ENCODE results near the gene ADGRE3. TPM values are rescaled to one million over a fixed set of nuclear protein-coding genes. Genes with fewer than 3 reads are reported as not detected.
"Not testable (repeated sequence)": the region's sequence is repeated elsewhere in the genome, so short reads cannot be mapped to it uniquely, and the experiment has no call there.

The ADGRE3 gene
- total RNA-seq, 1 donor from 2014 or later: not detected

DNA sequence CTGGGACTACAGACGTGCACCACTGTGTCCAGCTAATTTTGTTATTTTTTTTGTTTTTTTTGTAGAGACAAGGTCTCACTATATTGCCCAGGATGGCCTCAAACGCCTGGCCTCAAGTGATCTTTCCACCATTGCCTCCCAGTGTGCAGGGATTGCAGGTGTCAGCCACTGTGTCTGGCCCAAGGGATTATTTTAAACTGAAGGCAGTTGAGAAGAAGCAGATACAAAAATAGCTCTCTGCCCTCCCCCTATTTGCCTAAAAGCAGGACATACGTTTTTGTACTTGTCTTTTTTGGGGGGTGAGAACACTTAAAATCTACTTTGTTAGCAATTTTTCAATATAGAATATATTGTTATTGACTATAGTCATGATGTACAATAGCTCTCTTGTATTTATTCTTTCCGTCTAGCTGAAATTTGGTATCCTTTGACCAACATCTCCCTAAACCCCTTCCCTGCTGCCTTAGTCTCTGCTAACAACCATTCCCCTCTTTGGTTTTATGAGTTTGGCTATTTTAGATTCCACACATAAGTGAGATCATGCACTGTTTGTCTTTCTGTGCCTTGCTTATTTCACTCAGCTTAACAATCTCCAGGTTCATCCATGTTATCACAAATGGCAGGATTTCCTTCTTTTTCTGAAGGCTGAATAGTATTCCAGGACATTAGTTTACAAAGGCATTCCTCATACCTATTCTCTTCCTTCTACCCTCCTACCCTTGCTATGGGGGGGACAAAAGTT, 34.9 kb downstream of the ADGRE3 start:
- H3K36me3 Mint-ChIP-seq (ENCODE audit: unreplicated experiment): no peaks in the 10 kb centered on the region
- H3K27ac Mint-ChIP-seq (ENCODE audit: unreplicated experiment): no peak overlapping the region
- peaks cover 3% of the 10 kb centered on the region for H3K9me3 Mint-ChIP-seq (ENCODE audit: unreplicated experiment)
- peaks cover 3% of the 10 kb centered on the region for H3K27me3 Mint-ChIP-seq (ENCODE audit: unreplicated experiment)
- H3K4me3 Mint-ChIP-seq (ENCODE audit: unreplicated experiment): no peak overlapping the region
- no peak for DNase-seq
- no peaks in the 10 kb centered on the region for H3K4me1 Mint-ChIP-seq (ENCODE audit: low read depth, unreplicated experiment)
- TF ChIP-seq, protein P1, sequence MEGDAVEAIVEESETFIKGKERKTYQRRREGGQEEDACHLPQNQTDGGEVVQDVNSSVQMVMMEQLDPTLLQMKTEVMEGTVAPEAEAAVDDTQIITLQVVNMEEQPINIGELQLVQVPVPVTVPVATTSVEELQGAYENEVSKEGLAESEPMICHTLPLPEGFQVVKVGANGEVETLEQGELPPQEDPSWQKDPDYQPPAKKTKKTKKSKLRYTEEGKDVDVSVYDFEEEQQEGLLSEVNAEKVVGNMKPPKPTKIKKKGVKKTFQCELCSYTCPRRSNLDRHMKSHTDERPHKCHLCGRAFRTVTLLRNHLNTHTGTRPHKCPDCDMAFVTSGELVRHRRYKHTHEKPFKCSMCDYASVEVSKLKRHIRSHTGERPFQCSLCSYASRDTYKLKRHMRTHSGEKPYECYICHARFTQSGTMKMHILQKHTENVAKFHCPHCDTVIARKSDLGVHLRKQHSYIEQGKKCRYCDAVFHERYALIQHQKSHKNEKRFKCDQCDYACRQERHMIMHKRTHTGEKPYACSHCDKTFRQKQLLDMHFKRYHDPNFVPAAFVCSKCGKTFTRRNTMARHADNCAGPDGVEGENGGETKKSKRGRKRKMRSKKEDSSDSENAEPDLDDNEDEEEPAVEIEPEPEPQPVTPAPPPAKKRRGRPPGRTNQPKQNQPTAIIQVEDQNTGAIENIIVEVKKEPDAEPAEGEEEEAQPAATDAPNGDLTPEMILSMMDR (IDR thresholded peaks at IDR 0.05; ENCODE audit: partially characterized antibody, unreplicated experiment): no peak

DNA sequence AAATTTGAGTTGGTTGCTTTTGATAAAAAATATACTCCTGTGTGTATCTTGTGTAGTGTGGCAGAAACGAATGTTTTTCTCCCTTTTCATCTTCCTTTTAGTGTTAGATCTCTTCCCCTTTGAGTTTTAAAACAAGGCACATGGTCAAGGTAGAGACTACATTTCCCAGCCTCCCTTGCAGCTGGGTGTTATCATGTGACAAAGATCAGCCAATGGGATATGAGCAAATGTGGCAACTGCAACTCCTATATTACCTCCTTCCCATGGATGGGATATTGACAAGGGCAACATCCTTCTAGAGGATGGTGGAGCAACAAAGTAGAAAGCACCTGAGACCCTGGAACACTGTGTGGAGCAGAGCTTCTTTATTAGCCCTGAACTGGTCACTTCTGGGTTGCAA, 42.4 kb downstream of the ADGRE3 start:
- Mint-ChIP-seq H3K27me3 (ENCODE audit: unreplicated experiment) (peaks cover 4% of the 10 kb centered on the region), H3K27ac (ENCODE audit: unreplicated experiment) (no peak overlapping the region), H3K36me3 (ENCODE audit: unreplicated experiment) (peaks cover 4% of the 10 kb centered on the region), H3K9me3 (ENCODE audit: unreplicated experiment) (no peaks in the 10 kb centered on the region), H3K4me1 (ENCODE audit: low read depth, unreplicated experiment) (no peaks in the 10 kb centered on the region), H3K4me3 (ENCODE audit: unreplicated experiment) (no peak overlapping the region)
- no peak for DNase-seq
- TF ChIP-seq, protein P1 (IDR thresholded peaks at IDR 0.05; ENCODE audit: partially characterized antibody, unreplicated experiment): no peak

DNA sequence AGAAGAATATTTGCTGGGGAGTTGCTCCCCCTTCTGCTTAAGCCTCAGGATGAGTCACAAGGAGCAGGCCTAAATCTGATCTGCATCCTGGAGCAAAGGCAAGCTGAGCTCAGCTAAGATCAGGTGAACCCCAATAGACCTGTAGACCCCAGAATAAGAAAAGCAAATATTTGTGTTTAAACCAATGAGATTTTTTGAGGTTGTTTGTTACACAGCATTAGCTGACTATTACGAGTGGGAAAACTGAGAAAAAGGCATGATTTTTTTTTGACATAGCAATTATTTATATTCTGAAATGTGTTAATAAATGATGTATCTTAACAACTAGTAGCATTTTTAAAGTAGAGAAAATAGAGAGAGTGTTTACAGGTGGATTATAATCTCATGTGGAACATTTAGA, 45.1 kb downstream of the ADGRE3 start:
- no peaks in the 10 kb centered on the region for H3K9me3 Mint-ChIP-seq (ENCODE audit: unreplicated experiment)

DNA sequence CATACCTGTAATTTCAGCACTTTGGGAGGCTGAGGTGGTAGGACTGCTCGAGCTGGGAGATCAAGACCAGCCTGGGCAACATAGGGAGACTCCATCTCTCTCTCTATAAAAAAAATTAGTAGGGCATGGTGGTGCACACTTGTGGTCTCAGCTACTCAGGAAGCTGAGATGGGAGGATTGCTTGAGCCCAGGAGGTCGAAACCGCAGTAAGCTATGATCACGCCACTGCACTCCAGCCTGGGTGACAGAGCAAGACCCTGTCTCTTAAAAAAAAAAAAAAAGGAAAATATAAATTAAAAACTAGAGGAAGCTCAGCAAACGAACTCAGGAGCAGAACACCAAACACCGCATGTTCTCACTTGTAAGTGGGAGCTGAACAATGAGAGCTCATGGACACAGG, 50.2 kb downstream of the ADGRE3 start:
- not testable (repeated sequence) for H3K27me3 Mint-ChIP-seq (ENCODE audit: unreplicated experiment); DNase-seq; H3K27ac Mint-ChIP-seq (ENCODE audit: unreplicated experiment); H3K4me1 Mint-ChIP-seq (ENCODE audit: low read depth, unreplicated experiment); H3K9me3 Mint-ChIP-seq (ENCODE audit: unreplicated experiment); H3K36me3 Mint-ChIP-seq (ENCODE audit: unreplicated experiment); H3K4me3 Mint-ChIP-seq (ENCODE audit: unreplicated experiment)

More for the DNA sequence above, 45.1 kb downstream of the ADGRE3 start:
- TF ChIP-seq, protein P1 (IDR thresholded peaks at IDR 0.05; ENCODE audit: partially characterized antibody, unreplicated experiment): no peak
- no peak for DNase-seq
- Mint-ChIP-seq H3K4me3 (ENCODE audit: unreplicated experiment) (no peak overlapping the region), H3K36me3 (ENCODE audit: unreplicated experiment) (peaks cover 4% of the 10 kb centered on the region), H3K27me3 (ENCODE audit: unreplicated experiment) (peaks cover 2% of the 10 kb centered on the region), H3K27ac (ENCODE audit: unreplicated experiment) (no peak overlapping the region), H3K4me1 (ENCODE audit: low read depth, unreplicated experiment) (no peaks in the 10 kb centered on the region)

DNA sequence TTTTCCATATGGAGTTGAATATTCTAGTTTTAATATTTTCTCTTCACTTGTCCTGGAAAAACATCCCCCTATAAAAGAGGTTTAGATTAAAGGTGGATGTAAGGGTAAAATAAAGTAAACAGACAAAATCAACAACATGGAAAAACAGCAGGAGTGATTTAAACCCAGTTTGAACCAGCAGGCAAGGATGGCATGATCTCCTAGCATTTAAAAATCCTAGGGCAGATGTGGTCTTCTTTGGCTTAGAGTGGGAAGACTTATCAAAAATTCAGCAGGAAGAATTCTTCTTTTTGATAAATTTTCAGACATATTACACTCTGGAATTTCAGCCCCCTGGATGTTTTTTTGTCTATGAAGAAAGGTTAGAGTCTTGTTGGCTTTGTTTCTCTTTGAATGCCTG, 55.2 kb downstream of the ADGRE3 start:
- H3K27me3 Mint-ChIP-seq (ENCODE audit: unreplicated experiment): no peaks in the 10 kb centered on the region
- TF ChIP-seq, protein P1 (IDR thresholded peaks at IDR 0.05; ENCODE audit: partially characterized antibody, unreplicated experiment): no peak
- H3K4me3 Mint-ChIP-seq (ENCODE audit: unreplicated experiment): no peak overlapping the region
- H3K27ac Mint-ChIP-seq (ENCODE audit: unreplicated experiment): no peak overlapping the region
- no peaks in the 10 kb centered on the region for H3K4me1 Mint-ChIP-seq (ENCODE audit: low read depth, unreplicated experiment)
- peaks cover 7% of the 10 kb centered on the region for H3K36me3 Mint-ChIP-seq (ENCODE audit: unreplicated experiment)
- peaks cover 2% of the 10 kb centered on the region for H3K9me3 Mint-ChIP-seq (ENCODE audit: unreplicated experiment)
- no peak for DNase-seq
